ENCODE results near the gene NXN.
A peak's percentile ranks its signal among the peaks of the same experiment; 100 is the strongest.
"Not testable (repeated sequence)": the region's sequence is repeated elsewhere in the genome, so short reads cannot be mapped to it uniquely, and the experiment has no call there.

The NXN gene

DNA sequence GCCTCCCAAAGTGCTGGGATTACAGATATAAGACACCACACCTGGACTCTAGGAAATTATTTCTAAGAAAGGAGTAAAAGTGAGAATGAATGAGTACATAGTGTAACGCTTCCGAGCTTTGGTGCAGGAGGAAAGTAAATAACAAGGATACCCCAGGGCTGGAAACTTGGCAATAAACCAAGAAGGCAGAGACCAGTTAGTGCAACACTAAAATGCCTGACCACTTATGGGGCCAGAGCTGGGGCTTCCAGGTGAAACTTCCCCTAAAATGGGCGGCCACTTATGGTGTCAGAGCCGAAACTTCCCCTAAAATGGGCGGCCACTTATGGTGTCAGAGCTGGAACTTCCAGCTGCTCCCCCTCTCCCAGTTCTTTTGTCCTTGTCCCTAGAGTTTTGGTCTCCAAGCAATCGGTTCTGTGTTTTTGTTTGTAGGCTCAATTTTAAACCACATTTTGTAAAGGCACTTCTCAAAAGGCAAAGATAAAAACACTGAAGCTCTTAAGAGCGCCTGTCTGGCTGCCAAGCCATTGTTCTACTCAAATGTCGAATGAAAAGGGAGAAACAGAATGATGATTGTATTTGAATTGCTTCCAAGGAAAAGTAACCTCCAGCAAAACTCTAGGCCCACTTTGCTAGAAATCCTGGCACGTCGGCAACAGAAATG, 63.9 kb downstream of the NXN start:
- no peak for DNase-seq

DNA sequence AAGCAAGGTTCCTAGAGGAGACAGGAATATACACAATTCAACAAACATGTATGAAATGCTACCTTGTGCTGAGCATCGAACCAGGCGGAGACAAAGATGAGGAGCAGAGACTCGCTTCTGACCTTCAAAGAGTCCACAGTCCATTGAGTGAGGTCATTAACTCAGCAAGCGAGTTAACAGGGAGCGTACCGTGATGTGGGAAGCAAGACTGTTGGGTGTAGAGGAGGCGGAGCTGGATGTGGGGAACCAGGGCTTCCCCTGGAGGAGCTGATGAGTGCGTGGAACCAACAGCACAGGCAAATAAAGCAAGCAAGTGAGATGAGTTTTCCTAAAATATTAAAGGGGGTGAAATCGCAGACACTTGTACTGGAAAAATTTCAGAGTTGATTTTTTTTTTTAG, 65.0 kb downstream of the NXN start:
- DNase-seq: no peak

DNA sequence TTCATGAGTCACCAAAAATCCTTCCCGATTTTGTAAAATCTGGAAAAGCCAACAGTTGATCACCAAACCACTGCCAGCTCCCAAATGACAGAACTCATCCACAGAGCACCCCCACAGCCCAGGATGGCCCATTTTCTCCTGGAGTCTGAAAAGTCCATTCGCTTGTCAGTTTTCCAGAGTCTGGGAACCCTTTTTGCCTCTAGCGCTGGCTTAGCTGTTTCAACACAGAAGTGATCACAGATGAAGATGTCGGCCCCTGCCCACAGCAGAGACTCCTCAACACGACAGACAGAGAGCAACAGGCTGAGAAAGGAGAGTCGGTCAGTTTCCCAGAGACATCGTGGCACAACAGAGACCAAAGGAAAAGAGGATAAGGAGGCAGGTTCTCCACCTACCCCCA, 66.4 kb downstream of the NXN start:
- DNase-seq: no peak

DNA sequence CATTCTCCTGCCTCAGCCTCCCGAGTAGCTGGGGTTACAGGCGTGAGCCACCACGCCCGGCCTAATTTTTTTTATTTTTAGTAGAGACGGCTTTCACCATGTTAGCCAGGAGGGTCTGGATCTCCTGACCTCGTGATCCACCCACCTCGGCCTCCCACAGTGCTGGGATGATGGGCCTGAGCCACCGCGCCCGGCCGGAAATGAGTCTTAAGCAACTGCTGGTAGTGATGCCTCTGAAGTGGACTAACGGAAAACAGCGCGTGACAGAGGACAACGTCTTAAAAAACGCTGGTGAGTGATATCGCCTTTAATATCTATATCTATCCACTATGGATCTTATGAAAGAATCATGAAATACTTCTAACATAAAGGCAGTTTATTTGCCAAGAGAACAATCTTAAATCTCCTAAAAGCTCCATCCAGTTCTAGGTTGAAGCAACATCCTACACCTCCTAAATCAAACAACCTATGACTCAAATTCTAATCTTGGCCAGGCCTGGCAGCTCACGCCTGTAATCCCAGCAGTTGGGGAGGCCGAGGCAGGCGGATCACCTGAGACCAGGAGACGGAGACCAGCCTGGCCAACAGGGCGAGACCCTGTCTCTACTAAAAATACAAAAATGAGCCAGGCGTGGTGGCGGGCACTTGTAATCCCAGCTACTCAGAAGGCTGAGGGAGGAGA, 69.8 kb downstream of the NXN start:
- DNase-seq: no peak

DNA sequence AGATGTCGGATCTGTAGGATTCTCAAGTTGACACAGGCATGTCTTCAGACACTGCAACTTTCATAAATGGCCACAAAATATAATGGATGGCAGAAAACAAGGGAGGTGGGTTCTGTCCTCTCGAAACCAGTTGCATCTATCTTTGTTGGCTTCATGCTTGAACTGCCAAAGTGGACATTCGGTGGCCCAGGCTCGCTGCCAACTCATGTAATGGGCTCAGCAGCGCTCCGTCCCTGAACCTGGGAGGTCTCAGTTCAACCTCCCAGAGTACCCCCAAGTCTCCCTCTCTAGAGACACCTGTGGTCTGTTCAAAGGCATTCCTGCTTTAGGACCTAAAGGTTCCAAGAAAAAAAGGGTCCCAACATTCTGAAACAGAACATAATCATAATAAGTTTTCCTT, 71.9 kb downstream of the NXN start:
- no peak for DNase-seq

DNA sequence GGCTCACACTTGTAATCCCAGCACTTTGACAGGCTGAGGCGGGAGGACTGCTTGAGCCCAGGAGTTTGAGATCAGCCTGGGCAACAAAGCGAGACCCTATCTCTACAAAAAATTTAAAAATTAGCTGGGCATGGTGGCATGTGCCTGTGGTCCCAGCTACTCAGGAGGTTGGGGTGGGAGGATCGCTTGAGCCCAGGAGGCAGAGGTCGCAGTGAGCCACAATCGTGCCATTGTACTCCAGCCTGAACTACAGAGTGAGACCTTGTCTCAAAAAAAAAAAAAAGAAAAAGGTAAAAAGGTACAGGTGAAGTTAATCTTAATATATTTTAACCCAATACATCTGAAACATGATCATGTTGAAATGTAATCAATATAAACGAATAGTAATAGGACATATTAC, 73.9 kb downstream of the NXN start:
- not testable (repeated sequence) for DNase-seq

DNA sequence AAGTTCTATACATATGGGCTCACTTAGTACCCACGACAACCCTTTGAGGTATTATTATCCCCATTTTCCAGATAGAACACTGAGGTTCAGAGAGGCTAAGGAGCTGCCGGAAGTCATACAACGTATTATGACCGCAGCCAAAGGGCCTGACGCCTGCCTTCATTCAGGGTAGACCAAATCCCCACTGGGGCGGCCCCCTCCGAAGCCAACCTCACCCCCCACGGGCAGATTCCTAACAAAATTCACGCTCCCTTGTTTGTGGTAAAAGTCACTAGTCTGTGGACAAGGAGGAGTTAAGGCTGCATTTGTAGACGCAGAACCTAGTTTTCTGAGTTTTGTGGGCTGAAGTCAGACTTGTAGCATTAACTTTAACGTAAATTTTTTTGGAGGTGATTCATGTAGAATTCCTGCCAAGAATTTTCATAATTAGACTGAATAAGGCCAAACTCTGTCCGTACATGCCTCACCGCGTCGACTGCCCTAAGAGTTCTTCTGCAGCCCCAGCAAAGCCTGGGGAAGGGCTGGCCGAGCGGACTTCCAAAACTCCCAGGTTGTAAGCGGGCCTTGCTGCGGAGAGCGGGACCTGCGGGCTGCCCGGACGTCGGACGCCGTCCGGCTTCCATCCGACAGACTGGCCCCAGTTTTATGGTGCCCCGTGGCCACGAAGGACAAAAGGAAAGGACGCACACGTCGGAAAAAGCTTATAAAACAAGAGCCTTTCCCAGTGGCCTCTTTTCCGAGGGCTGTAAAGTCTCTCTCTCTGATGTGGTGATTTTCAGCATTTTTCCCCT, 75.7 kb downstream of the NXN start:
- no peak for DNase-seq

DNA sequence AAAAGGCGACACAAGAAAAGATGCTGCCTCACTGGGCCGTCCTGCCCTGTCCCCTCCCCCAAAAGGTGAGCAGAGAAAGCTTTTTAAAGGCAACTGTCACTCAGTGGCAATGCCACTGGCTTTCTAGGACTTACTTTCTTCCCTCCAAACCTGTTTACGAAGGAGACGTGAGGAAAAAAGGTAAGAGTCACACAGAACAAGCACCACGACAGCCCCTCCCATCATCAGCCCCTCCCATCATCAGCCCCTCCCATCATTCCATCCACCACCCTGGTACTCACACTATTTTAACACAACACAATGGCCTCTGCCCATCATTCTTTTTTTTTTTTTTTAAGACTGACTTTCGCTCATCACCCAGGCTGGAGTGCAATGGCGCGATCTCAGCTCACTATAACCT, 77.1 kb downstream of the NXN start:
- DNase-seq: no peak

DNA sequence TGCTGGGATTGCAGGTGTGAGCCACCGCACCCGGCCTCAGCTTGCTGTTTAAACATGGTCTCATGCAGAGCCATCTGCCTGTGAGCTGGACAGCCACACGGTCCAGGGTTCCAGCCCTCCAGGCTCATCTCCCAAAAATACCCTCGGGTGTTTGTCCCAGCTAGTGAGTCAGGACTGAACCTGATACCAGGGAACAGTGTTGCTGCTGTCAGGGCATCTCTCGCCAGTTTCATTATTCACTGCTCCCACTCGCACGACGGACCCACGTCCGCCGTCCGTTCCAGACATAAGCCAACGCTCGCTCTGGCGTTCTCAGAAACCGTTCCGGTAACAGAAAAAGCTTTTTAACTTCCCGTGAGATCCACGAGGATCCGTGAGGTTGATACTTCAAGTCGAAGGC, 77.6 kb downstream of the NXN start:
- DNase-seq: no peak

DNA sequence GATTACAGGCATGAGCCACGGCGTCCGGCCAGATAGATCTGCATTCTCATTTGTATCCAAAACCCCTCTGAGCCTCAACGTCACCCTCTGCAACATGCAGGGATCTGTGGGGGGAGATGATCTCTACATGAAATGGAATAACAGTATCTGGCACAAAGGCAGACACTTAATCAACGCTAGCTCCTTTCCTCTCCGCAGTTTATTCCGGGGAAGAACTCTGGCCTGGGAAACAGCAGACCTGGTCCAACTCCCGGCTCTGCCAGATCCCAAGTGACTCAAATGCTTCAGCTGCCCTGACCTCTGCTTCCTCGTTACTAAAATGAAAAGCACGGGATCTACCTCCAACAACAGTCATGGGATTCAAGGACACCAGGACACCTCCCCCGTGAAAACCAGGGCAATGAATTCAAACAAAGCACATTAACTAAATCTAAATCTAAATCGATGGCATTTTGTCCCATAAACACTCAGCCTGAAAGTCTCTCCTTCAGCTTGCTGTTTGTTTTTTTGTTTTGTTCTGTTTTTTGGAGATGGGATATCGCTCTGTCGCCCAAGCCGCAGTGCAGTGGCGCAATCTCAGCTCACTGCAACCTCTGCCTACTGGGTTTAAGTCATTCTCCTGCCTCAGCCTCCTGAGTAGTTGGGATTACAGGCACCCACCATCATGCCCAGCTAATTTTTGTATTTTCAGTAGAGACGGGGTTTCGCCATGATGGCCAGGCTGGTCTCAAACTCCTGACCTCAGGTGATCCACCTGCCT, 78.2 kb downstream of the NXN start:
- DNase-seq: no peak

DNA sequence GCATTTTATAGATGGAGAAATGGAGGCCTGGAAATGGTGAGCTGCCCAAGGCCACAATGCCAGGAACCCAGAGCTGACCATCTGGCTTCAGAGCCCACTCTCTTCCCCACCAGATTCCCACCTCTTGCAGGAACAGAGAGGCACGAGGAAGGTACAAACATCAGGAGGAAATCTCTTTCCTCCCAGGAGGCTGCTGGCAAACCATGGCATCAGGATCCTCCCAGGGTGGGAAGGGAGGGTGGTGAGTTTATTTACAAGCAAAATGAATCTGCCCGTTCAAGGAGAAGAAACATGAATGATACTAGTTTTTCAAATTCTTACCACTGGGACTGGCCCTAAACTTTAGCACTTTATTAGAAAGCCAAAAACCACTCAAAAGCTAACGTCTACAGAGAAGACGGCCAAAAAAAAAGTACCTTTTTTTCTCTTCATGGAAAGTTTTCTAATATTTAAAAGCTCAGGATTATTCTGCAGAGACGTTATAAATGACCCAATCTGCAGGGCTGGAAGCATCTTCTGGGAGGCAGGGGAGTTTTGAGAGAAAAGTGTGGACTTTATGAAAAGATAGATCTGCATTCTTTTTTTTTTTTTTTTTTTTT, 79.1 kb downstream of the NXN start:
- DNase-seq: no peak

DNA sequence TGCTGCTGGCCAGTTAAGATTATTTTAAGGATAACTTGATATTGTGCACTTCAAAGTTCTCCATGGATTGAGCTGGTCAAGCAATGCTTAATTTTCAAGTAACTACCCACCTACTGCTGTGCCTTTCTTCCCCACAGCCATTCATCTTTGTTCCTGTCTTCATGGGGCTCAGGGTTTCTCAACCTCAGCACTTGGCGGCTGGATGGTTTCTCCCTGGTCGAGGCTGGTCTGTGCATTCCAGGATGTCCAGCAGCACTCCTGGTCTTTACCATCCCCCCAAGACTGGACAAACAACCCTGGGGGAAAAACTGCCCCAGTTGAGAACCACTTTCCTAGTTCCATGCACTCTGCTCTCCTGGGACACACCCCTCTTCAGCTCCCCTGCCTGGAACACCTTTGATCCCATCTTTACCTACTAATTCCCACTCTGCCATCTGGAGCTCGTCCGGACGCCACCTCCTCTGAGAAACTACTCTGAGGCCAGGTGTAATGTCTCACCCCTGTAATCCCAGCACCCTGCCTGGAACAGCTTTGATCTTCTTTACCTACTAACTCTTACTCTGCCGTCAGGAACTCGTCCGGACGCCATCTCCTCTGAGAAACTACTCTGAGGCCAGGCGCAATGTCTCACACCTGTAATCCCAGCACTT, 81.5 kb downstream of the NXN start:
- no peak for DNase-seq

DNA sequence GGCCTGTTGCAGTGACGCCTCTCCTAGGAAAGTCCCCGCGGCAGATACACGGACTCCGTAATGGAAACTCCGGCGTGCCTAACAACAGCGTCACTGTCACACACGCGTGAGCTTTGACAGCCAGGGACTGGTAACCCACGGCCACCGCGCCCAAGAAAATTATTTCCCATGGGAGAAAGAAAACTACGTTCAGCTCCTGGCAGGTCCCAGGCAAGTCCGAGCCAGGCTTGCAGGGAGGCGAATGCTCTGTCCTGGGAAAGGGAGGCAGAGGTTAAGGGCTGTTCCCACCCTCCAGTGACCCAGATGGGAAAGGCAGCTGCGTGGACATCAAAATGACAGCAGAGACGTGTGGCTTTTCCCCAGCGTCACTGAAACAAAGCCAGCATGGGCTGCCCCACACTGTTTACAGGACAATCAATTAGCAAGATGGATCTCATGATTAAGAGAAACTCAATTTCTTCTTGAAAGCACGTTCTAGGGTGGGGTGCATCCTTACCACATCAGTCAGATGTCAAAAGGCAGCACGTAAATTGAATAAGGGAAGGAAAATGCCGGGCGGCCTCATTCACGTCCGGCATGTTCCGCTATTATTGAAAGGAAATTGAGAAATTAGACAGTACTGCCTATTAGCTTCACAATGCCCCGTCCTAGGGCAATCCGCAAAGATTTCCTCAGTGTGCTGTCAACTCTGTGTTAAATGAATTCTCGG, 82.5 kb downstream of the NXN start:
- DNase-seq: no peak

DNA sequence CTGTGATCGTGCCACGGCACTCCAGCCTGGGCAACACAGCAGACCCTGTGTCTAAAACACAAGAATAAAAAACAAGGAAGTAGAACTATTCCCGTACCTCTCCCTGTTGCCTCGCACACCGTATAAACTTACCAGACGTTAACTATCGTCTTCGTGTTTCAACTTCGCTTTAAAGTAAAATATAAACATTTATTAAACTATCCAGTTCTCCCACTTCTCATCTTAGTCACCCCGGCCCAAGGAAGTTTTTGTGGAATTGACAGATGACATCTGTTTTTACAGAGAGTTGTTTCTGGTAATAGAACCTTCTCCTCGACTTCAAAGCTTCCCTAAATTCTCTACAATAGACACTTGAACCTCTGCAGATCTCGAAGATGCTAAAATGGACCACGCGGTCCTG, 83.1 kb downstream of the NXN start:
- DNase-seq: no peak

DNA sequence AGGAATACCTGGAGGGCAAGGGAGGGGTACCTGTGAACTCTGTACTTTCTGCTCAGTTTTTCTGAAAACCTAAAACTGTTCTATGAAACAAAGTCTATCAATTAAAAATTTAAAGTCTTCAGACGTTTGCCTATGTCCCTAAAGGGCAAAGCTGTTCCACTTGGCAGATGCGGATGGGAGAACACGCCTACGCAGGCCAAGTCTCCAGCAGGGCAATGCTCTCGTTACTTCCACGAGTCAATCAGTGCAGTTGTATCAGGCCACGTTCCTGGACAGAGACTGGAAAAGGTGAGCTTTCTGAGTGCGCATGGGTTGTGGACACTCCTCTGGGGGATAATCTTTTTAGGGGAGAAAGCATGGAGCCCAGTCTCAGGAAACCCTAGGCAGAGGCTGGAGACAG, 86.6 kb downstream of the NXN start:
- no peak for DNase-seq

DNA sequence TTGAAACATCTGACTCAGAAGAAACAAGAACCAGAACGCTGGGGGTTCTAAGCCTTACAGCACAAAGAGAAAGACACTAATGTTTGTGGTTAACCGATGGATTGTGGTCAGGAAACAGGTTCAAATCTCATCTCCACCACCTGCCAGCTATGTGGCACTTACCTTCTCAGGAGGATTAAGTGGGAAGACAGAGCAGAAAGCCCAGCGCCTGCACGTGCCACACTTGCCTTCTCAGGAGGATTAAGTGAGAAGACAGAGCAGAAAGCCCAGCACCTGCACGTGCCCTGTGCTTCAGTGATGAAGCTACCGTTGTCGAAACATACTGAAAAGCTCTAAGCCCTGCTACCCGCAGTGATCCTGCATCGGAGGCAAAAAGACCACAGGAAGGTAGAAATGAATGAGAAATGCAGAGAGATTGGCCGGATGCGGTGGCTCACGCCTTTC, 90.6 kb downstream of the NXN start:
- DNase-seq: peak; percentile 21

DNA sequence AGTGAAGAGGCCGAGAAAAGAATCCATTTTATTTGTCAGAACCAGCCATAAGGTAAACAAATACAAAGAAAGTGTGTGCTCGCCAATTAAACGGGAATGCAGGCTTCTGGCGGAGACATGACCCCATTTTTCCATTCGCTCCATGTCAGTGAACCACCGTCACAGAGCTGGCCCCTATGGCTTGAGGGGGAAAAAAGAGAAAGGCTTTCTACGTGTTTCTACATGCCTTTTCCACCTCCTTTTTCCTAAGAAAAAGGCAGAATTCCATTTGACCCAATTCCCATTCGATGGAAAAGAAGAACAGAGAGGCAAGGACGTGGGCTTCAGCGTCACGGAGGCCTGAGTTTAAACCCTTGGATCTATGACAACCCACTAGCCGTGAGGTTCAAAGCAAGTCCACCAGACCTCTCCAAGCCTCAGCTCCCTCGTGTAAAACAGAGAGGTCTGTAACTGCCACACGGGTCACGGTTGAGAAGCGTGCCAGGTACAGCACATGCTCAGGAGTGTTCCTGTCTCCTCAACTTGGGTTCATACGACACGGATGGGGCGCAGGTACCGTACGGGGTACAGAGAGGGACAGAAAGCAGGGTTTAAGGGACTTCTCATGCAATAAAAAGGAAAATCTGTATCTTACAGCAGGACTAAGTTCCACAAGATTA, 91.9 kb downstream of the NXN start:
- no peak for DNase-seq

DNA sequence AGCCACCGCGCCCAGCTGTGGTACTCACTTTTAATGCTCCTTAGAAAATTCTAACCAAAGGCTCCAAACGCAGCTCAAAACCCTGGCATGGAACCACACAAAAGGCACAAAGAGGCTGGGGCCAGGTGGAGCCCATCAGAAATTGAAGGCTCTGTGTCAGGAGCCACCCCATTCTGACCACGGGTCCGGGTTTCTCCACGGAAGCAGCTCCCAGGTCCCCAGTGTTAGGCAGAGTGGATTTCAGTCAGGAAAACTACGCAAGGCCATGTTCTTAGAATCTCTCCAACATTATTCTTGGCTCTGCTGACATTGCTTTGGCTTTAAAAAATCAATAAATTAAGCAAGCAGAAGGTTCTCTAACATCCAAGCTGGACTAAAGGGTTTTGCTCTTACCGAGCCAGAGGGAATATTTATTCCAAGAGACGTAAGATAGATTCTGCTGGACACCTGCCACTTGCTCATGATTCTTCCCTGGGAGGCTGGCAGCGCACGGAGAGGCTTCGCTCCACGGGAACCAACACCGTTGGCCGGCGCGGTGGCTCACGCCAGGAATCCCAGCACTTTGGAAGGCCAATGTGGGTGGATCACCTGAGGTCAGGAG, 93.5 kb downstream of the NXN start:
- no peak for DNase-seq

DNA sequence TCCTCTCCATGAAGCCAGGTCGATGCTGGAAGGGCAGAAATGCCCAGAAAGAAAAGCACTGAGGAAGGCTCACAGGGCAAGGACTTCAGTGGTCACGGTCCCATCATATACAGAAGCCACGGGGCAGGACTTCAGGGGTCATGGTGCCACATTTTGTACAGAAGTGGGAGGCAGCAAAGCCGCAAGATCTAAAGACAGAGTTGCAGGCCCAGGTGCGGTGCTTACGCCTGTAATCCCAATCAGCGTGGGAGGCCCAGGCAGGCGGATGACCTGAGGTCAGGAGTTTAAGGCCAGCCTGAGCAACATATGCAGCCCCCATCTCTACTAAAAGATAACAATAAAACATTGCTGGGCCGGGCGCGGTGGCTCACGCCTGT, 96.0 kb downstream of the NXN start:
- no peak for DNase-seq

DNA sequence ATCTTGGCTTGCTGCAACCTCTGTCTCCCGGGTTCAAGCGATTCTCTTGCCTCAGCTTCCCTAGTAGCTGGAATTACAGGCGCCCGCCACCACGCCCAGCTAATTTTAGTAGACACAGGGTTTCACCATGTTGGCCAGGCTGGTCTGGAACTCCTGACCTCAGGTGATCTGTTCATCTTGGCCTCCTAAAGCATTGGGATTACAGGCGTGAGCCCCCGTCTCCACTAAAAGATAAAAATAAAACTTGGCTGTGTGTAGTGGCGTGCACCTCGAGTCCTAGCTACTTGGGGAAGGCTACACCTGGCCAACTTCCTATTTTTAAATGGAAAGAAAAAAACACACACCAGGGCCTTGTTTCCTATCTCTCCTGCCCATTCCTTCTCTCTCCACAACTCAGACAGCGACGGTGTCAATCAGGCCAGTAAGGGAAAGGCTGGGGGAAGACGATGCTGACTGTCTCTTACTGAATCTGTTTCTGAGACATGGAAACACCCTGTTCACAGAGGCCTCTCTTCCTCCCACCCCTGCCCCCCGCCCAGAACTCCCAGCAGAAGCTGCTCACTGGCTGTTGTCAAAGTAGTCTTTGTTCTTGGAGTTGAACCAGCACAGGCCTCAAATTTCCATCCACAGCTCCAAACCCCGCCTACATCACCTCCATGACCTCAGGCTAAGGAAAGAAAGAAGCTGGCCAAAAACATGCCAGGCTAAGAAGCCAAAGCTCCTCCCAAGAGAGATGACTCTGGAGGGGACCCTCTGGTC, 96.6 kb downstream of the NXN start:
- no peak for DNase-seq
